AG04450 (cell line): ENCODE measurements around the gene KRTAP5-6. TPM values are rescaled to one million over a fixed set of nuclear protein-coding genes. Genes with fewer than 3 reads are reported as not detected.

Source experiments
- CTCF ChIA-PET: fragments of 300-600, 350-600 bp; formaldehyde crosslinking; extraction: SDS; loops from one replicate; lab custom pipeline; 2022; ENCODE audit warnings: antibody characterized with exemption, inconsistent platforms; lab: Charles Lee
- POLR2A ChIA-PET: fragments of 350-600 bp; formaldehyde crosslinking; extraction: SDS; loops from one replicate; lab custom pipeline; 2021; ENCODE audit warnings: antibody characterized with exemption, inconsistent platforms; lab: Yijun Ruan, JAX
- DNase-seq: peaks from one replicate; pipeline ENCODE4 v3.0.0-alpha.2; 2011; ENCODE audit warnings: low read depth, low spot score
- H3K27ac ChIP-seq: one replicate; pipeline ENCODE4 v1.5.1; 2012; ENCODE audit warnings: low read depth, low read length, control low read depth
- H3K27me3 ChIP-seq: one replicate; pipeline ENCODE4 v1.6.0; 2012; ENCODE audit warnings: low read length; ENCODE audit not compliant: control insufficient read depth, insufficient read depth
- H3K4me3 ChIP-seq: 2 replicates; pipeline ENCODE4 v1.5.1; 2011; ENCODE audit warnings: mild to moderate bottlenecking, low read depth, low read length, control low read depth
- H3K9me3 ChIP-seq: 2 replicates; pipeline ENCODE4 v1.5.1; 2012; ENCODE audit warnings: low read length; ENCODE audit not compliant: control insufficient read depth, insufficient read depth
- polyA plus RNA-seq: library from polyadenylated mRNA; depleted of rRNA; stranded (reverse); fragments of >200 nt; gene quantifications from 2 replicates; pipeline ENCODE4 v1.2.3, GENCODE V29; 2011
- TF ChIP-seq, protein P1 (sequence below): IDR thresholded peaks from 2 replicates; pipeline ENCODE4 v1.5.1; 2011; ENCODE audit warnings: low read depth, low read length, control low read depth, inconsistent platforms

Gene KRTAP5-6
- polyA plus RNA-seq, 1 experiment = not detected

DNA sequence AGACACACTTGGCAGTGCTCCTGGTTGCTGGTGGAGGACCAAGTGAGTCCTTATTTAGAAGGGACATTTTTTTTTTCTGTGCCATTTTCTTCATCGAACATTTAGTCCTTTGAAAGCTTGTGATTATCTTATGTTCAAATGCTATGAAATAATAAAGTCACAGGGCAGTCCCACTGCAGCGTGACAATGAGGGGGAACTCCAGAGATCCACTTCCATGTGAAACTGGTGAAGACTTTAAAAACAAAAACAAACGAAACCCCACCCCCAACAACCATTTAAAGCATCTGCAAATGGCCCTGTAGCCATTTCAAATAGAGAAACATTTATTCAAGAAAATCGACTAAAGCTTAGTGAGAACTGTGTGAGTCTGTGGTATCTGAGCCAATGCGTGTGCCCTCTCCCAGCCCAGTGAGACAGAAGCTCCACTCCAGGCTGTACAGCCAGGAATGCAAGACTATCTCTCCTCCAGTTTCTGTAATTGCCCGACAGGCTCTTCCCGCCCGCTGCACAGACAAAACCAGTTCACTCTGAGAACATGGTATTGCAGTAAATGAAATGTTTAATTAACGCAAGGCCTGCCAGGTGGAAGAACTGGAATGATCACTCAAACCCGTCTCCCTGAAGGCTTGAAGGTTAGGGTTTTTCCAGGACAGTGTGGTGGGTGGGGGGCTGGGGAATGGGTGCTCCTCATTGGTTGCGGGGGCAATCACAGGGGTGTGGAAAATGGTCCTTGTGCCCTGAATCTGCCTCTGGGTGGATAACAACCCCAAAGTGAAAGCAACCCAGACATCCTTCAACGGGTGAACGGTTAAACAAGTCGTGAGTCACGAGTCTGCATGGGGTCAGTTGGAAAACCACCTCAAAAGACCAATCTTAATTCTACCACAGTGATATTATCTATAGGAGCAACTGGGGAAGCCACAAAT lies 8.4 kb downstream of the KRTAP5-6 start:
- Histone ChIP-seq H3K27ac (no peak overlapping the region), H3K9me3 (no peaks in the 10 kb centered on the region; the same call in 1 of the 2 replicates), H3K27me3 (peaks cover 44% of the 10 kb centered on the region), H3K4me3 (no peak overlapping the region)
- DNase-seq = no peak
- POLR2A ChIA-PET = no interaction called here
- TF ChIP-seq, protein P1, sequence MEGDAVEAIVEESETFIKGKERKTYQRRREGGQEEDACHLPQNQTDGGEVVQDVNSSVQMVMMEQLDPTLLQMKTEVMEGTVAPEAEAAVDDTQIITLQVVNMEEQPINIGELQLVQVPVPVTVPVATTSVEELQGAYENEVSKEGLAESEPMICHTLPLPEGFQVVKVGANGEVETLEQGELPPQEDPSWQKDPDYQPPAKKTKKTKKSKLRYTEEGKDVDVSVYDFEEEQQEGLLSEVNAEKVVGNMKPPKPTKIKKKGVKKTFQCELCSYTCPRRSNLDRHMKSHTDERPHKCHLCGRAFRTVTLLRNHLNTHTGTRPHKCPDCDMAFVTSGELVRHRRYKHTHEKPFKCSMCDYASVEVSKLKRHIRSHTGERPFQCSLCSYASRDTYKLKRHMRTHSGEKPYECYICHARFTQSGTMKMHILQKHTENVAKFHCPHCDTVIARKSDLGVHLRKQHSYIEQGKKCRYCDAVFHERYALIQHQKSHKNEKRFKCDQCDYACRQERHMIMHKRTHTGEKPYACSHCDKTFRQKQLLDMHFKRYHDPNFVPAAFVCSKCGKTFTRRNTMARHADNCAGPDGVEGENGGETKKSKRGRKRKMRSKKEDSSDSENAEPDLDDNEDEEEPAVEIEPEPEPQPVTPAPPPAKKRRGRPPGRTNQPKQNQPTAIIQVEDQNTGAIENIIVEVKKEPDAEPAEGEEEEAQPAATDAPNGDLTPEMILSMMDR = no peak
- CTCF ChIA-PET = interaction anchor here (3.6 to 4.1 kb wide), 2 partner anchors 12 to 127 kb away, joined by 16 to 24 read pairs; no protein-coding TSS in a partner anchor

DNA sequence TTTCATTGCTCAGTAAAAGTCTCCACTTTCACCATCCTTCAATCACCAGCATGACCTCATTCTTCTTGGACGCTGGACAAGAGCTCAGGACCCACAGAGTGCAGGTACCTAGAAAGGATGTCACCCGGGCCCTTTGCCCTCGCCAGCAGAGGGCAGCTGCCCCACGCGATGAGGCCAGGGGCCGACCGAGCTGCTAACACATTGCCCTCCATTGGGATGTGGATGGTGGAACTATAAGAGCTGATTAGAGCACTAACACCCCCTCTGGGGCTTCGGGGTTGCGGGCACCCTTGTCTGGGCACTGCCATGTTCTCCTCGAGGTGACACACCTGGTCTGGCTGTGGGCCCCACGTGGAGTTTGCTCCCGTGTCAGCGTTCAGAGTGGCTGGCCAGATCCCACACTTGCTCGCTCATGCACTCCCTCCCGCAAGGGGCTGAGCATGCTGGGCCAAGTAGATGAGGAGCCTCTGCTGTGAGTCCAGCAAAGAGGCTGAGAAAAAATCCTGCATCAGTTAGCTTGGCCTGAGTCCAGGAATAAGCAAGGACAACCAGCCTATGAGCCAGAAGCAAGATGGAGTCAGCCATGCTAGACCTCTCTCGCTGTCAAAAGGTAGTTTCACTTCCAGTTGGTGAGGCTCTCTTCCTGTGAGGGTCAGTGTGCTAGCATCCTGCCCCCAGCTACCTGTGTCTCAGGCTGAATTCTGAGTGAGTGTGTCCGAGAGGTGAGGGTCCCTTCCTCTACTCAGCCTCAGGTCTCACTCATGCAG lies 9.8 kb downstream of the KRTAP5-6 start:
- peaks cover 43% of the 10 kb centered on the region for H3K27me3 ChIP-seq
- H3K4me3 ChIP-seq = no peak overlapping the region
- ChIA-PET CTCF (interaction anchor here (1.0 to 4.1 kb wide), 3 partner anchors 13 to 126 kb away, joined by 3 to 24 read pairs (median 16); no protein-coding TSS in a partner anchor), POLR2A (no interaction called here)
- no peaks in the 10 kb centered on the region; the same call in 1 of the 2 replicates for H3K9me3 ChIP-seq
- no peak overlapping the region for H3K27ac ChIP-seq
- TF ChIP-seq, protein P1 = 0 out of 2 replicates have a peak, but pooled peaks have one; percentile 8
- DNase-seq = no peak

DNA sequence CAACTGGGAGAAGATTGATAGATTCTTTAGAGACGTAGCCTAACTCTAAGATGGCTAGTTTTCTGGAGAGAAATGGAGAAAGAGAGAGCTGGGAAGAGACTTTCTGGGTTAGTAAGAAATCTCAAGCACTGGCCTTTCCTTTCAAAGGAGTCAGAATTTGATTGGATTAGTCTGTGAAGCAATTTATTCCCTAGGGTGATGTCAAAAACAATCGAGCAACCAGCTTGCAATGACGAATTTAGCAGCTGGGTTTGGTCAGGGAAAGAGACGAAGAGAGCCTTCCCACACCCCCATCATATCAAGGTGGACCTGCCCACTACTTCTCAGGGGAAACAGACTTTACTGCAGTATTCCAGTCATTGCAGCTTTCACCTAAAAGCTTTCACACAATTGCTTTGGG lies 10.8 kb downstream of the KRTAP5-6 start:
- no peak overlapping the region for H3K27ac ChIP-seq
- POLR2A ChIA-PET = no interaction called here
- no peak for DNase-seq
- H3K27me3 ChIP-seq = peaks cover 39% of the 10 kb centered on the region
- no peak overlapping the region for H3K4me3 ChIP-seq
- TF ChIP-seq, protein P1 = no peak
- CTCF ChIA-PET = interaction anchor here (3.6 kb wide), 1 partner anchor 125 kb away, joined by 16 read pairs; no protein-coding TSS in a partner anchor
- H3K9me3 ChIP-seq = no peaks in the 10 kb centered on the region; the same call in 1 of the 2 replicates

DNA sequence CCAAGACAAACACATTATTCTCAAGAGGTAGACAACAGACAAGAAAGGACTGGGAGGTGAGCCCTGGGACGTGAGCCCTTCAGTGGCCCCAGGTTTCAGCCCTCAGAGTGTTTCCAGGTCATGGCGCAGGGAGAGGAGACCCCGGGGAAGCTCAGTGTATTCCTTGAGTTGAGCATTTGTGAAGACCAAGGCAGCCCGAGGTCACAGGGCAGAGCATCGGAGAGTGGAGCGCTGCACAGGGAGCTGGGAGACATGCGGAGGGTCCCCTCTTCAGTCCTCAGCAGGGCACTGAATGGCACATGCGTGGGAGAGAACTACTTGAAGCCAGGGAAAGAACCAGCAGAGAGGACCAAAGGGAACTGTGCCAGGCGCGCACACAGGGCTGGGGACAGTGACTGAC lies 11.7 kb downstream of the KRTAP5-6 start:
- DNase-seq = no peak
- ChIA-PET CTCF (no interaction called here), POLR2A (no interaction called here)
- Histone ChIP-seq H3K27me3 (peaks cover 36% of the 10 kb centered on the region), H3K4me3 (no peak overlapping the region), H3K9me3 (no peaks in the 10 kb centered on the region; the same call in 1 of the 2 replicates), H3K27ac (no peak overlapping the region)
- TF ChIP-seq, protein P1 = no peak
